Lower leg skin (tissue), 4 donors: ENCODE results near the gene FAM228B. TPM values are rescaled to one million over a fixed set of nuclear protein-coding genes. Genes with fewer than 3 reads are reported as not detected.

Source experiments
- DNase-seq, 2 donors: peaks; one replicate each; pipeline ENCODE4 v3.0.0-alpha.2; 2019; ENCODE audit warnings: low spot score in 2 of 2
- H3K4me3 ChIP-seq: fragments of 200-600 bp; sonication (generic); 2 replicates; pipeline ENCODE4 v1.5.1; 2017; ENCODE audit warnings: mild to moderate bottlenecking, low read depth; ENCODE audit not compliant: poor library complexity, severe bottlenecking
- CTCF ChIP-seq, 3 donors: fragments of 450-650 bp; IDR thresholded peaks; one replicate each; pipeline ENCODE4 v1.5.1; 2016; ENCODE audit warnings: antibody characterized with exemption in 3 of 3, mild to moderate bottlenecking in 3 of 3, moderate library complexity in 2 of 3
- POLR2A ChIP-seq, 2 donors: fragments of 450-650 bp; IDR thresholded peaks; one replicate each; pipeline ENCODE4 v1.6.1; 2016 to 2017; ENCODE audit warnings: antibody characterized with exemption in 2 of 2, mild to moderate bottlenecking in 1 of 2, moderate library complexity in 1 of 2
- WGBS, 2 donors: methylation state at CpG; one replicate each; pipeline ENCODE4 v1.1.5; 2018; 5-methylcytosine and 5-hydroxymethylcytosine counted together
- intact Hi-C: fragments of 100-400 bp; cut with DNase I; formaldehyde crosslinking; loops from one replicate; pipeline ENCODE4 v1.15.0; 2023; ENCODE audit warnings: low total_unique reads
- total RNA-seq, 4 donors: library from RNA; depleted of rRNA; stranded (reverse); fragments of >200 nt; gene quantifications; one replicate each; pipeline ENCODE4 v1.1.0, GENCODE V29; 2016

The FAM228B gene
- total RNA-seq, 4 donors from 2014 or later: 2.8 to 15.1 (median 4.6) TPM

- TF ChIP-seq POLR2A (IDR thresholded peaks at IDR 0.05) (no peak), CTCF (IDR thresholded peaks at IDR 0.05) (no peak)
- intact Hi-C loops: no loop called here
- no peak overlapping the region for H3K4me3 ChIP-seq
- DNase-seq: no peak
- WGBS, 2 donors: 94 to 95% methylated on average over 12 of the region's 12 CpGs
Observed at GRCh38 chr2:24204505-24204904, 81.2 kb downstream of the FAM228B start.

GRCh38 chr2:24205131-24205530, 81.9 kb downstream of the FAM228B start:
- intact Hi-C loops: no loop called here
- 81 to 95% methylated on average over 4 of the region's 4 CpGs for WGBS, 2 donors
- DNase-seq: no peak
- TF ChIP-seq CTCF (IDR thresholded peaks at IDR 0.05) (no peak), POLR2A (IDR thresholded peaks at IDR 0.05) (no peak)
- H3K4me3 ChIP-seq: no peak overlapping the region

GRCh38 chr2:24206242-24206641, 83.0 kb downstream of the FAM228B start:
- TF ChIP-seq POLR2A (IDR thresholded peaks at IDR 0.05) (no peak), CTCF (IDR thresholded peaks at IDR 0.05) (no peak)
- 91 to 97% methylated on average over 6 of the region's 6 CpGs for WGBS, 2 donors
- H3K4me3 ChIP-seq: no peak overlapping the region
- DNase-seq: peak in 1 of 2 donors; percentile 65
- intact Hi-C loops: no loop called here

GRCh38 chr2:24206714-24207113, 83.4 kb downstream of the FAM228B start:
- peak in 1 of 2 donors; percentile 75 for DNase-seq
- WGBS, 2 donors: 85 to 98% methylated on average over 8 of the region's 8 CpGs
- TF ChIP-seq POLR2A (IDR thresholded peaks at IDR 0.05) (no peak), CTCF (IDR thresholded peaks at IDR 0.05) (no peak)
- H3K4me3 ChIP-seq: no peak overlapping the region
- intact Hi-C loops: no loop called here

GRCh38 chr2:24207359-24207758, 84.1 kb downstream of the FAM228B start:
- no peak for TF ChIP-seq POLR2A (IDR thresholded peaks at IDR 0.05)
- TF ChIP-seq CTCF (IDR thresholded peaks at IDR 0.05): no peak
- intact Hi-C loops: no loop called here
- no peak for DNase-seq
- no peak overlapping the region for H3K4me3 ChIP-seq
- 84 to 93% methylated on average over 11 of the region's 11 CpGs for WGBS, 2 donors

- no peak overlapping the region for H3K4me3 ChIP-seq
- WGBS, 2 donors: 94 to 97% methylated on average over 16 of the region's 16 CpGs
- peak in 1 of 2 donors; percentile 13 for DNase-seq
- TF ChIP-seq POLR2A (IDR thresholded peaks at IDR 0.05): no peak
- TF ChIP-seq CTCF (IDR thresholded peaks at IDR 0.05): no peak
- intact Hi-C loops: no loop called here
Observed at GRCh38 chr2:24208490-24208889, 85.2 kb downstream of the FAM228B start.
